Activated CD4-positive, alpha-beta T cell treated with anti-CD3 and anti-CD28 coated beads, Interleukin-2, amount 10 ng/mL, durations not matched to agents 24 days and 14 days (primary cell): ENCODE data around the gene LMF2. TPM values are rescaled to one million over a fixed set of nuclear protein-coding genes. Genes with fewer than 3 reads are reported as not detected.

Experiments used
- DNase-seq: peaks from one replicate; pipeline ENCODE4 v3.0.0; 2022
- H3K27ac Mint-ChIP-seq: one replicate; pipeline ENCODE4 v1.8.0; 2022; ENCODE audit warnings: mild to moderate bottlenecking, mixed read lengths
- H3K27me3 Mint-ChIP-seq: one replicate; pipeline ENCODE4 v1.8.0; 2022; ENCODE audit warnings: mixed read lengths
- H3K36me3 Mint-ChIP-seq: one replicate; pipeline ENCODE4 v1.8.0; 2022; ENCODE audit warnings: low read depth, mild to moderate bottlenecking, mixed read lengths
- H3K4me1 Mint-ChIP-seq: one replicate; pipeline ENCODE4 v1.8.0; 2021; ENCODE audit warnings: mixed read lengths
- H3K4me3 Mint-ChIP-seq: one replicate; pipeline ENCODE4 v1.8.0; 2022; ENCODE audit warnings: mild to moderate bottlenecking, moderate library complexity, mixed read lengths
- H3K9me3 Mint-ChIP-seq: one replicate; pipeline ENCODE4 v1.8.0; 2021; ENCODE audit warnings: mixed read lengths
- intact Hi-C: fragments of 100-400 bp; cut with micrococcal nuclease; formaldehyde crosslinking; loops from one replicate; pipeline ENCODE4 v1.15.1; 2023
- total RNA-seq: library from RNA; stranded (reverse); gene quantifications from 2 replicates; pipeline ENCODE4 v1.2.3, GENCODE V29; 2022

The LMF2 gene
- total RNA-seq, 1 donor from 2014 or later = 78.4 TPM

DNA sequence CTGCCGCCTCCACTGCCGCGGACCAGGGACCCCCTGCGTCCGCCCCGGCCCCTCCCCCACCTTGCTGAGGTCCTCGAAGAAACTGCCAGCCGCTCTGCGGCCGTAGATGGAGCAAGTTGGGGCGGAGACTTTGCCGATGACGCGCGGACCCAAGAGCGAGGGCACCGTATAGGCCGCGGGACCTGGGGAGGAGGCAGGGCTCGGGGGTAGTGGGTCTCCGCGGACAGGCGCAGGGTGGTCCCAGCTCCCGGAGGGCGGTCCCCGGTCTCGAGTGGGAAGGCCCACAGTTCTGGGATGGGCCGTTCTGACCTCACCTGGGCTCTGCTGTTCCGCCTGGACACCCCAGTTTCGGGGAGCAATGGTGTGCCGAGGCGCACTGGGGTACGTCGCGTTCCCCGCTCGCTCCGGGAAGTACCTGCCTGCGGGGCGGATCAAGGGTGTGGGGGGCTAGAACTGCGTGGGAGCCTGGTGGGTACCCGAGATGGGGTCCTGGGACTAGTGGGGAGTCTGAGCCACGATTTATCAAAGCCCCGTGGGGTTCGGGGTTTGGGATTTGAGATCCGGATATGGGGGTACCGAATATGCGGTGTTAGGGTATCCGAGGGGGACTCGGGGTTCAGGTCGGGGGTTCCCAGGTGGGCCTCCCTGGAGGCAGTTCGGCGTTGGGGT is 23.5 kb upstream of the LMF2 start:
- DNase-seq = peak; percentile 96
- Mint-ChIP-seq H3K9me3 (no peaks in the 10 kb centered on the region), H3K36me3 (peaks cover 19% of the 10 kb centered on the region), H3K27me3 (no peaks in the 10 kb centered on the region), H3K4me1 (peaks cover 47% of the 10 kb centered on the region), H3K27ac (peak overlapping the region; percentile 100), H3K4me3 (peak overlapping the region; percentile 96)
- intact Hi-C loops = loop anchor here (1.0 to 2.0 kb wide), 6 partner anchors 8 to 90 kb away; partner anchors contain the start of genes CHKB, KLHDC7B, NCAPH2 and SYCE3

DNA sequence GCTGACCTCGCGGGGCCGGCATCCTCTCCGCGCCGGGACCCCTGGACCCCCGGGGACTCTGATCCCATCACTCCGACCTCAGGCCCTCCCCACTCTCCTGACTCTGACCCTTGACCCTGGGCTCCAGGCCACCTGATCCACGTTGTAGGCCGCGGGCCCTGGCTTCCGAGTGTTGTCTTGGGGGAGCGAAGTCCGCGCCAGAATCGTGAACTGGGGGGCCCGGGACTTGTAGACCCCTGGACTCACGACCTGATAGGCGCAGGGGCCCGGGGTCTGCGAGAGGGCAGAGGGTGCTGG is 23.0 kb upstream of the LMF2 start:
- Mint-ChIP-seq H3K27ac (peak overlapping the region; percentile 100), H3K4me1 (peaks cover 47% of the 10 kb centered on the region), H3K9me3 (no peaks in the 10 kb centered on the region), H3K4me3 (peak overlapping the region; percentile 96), H3K36me3 (peaks cover 19% of the 10 kb centered on the region), H3K27me3 (no peaks in the 10 kb centered on the region)
- DNase-seq = no peak
- intact Hi-C loops = loop anchor here (2.0 kb wide), 3 partner anchors 14 to 52 kb away; partner anchors contain the start of genes CHKB, KLHDC7B and SYCE3

DNA sequence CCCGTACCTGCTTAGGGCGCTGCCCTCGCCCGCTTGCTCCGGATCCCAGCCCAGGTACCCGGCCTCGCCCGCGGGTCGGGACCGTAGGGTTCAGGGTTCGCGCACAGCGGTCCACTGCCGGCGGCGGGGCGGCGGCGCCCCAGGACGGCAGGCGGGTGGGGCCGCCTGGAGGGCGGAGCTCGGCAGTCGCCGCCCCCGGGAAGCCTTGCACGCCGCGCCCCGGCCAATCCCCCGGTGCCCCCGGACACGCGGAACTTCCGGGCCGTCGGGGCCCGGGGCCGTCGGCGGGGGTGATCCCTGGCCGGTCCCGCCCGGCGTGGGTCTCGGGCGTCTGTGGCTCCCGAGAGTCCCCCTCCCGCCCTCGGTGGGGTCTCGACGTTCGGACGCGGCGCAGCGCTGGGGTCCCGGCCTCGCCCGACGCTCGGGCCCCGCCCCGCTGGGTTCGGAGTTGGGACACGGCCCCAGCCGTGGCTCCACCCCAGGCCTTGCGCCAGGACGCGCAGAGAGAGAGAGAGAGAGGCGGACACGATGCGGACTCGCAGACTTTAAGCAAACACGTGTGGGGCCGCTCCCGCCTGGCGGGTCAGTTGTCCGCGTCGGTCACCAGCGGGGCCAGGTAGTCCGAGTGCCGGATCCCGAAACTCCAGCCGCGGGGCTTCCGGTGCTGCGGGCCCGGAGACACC is 22.5 kb upstream of the LMF2 start, which contains the start of gene TYMP:
Gene TYMP, minus strand, starts transcription at position 116 of the 683 bp plus-strand sequence. CDS start 303 bp downstream, outside the sequence.
- H3K27ac Mint-ChIP-seq = peak within 1 kb of the TSS; percentile 100
- DNase-seq = peak; percentile 96
- H3K9me3 Mint-ChIP-seq = no peaks in the 10 kb centered on the region
- no peaks in the 10 kb centered on the region for H3K27me3 Mint-ChIP-seq
- H3K36me3 Mint-ChIP-seq = peaks cover 19% of the 10 kb centered on the region
- H3K4me3 Mint-ChIP-seq = peak within 1 kb of the TSS; percentile 96
- H3K4me1 Mint-ChIP-seq = peaks cover 45% of the 10 kb centered on the region
- intact Hi-C loops = loop anchor here (2.0 to 5.0 kb wide), 5 partner anchors 15 to 568 kb away; partner anchors contain the start of genes CHKB, KLHDC7B, PIM3 and SYCE3

DNA sequence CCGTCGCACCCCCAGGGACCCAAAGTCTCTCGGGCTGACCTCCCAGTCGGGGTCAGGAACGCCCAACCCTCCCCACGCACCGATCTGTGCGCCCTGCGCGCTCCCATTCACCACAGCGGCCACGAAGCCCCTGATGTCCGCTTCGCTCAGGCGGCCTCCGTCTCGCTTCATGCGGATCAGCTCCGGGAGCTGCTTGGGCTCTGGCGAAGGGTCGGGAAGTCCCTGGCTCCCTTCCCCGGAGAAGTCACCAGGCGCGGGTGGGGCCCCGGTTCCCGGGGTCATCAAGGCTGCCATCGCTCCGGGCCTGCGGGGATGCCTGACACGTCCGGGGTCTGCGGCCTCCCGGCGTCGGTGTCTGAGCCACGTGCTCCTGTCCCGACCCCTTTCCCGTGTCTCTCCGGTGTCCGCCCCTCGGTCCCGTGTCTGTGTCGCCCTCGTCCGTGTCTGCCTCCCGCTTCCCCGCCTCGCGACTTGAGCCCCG is 22.0 kb upstream of the LMF2 start:
- no peaks in the 10 kb centered on the region for H3K9me3 Mint-ChIP-seq
- intact Hi-C loops = loop anchor here (5.0 kb wide), 2 partner anchors 57 to 567 kb away; partner anchors contain the start of gene PIM3
- peaks cover 47% of the 10 kb centered on the region for H3K4me1 Mint-ChIP-seq
- DNase-seq = no peak
- H3K27ac Mint-ChIP-seq = peak overlapping the region; percentile 60
- H3K4me3 Mint-ChIP-seq = peak overlapping the region; percentile 90
- H3K36me3 Mint-ChIP-seq = peaks cover 25% of the 10 kb centered on the region
- H3K27me3 Mint-ChIP-seq = no peaks in the 10 kb centered on the region

DNA sequence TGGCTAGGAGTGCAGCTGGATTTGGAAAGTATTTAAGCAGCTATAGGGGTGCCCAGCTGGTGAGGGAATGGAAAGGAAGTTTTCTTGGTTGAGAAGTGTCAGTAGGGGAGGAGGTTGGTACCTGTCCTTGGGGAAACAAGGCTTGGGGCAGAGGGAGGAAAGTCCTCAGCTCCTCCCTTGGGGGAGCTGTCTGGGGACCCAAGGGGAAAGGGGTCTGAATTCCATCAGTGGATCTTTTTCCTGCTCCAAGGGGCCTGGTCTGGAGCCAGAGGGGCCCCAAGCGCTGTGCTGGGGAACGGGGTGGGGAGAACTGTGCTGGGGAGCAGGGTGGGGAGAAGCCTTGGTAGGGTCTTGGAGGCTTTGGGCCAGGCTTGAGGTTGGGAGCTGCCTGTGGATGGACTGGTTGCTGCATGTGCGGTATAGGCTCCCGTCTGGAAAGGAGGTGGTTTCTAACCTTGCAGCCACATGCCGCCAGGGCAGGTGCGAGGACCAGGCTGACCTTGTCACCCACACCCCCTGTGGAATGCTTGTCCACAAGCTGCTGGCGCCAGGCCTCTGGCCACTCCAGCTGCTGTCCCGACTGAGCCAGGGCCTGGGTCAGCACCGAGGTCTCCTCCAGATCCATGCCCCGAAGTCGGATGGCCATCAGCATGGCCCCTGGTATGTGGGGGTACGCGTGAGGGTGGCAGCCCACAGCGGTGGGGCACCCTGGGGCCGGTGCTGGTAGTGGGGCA is 21.3 kb upstream of the LMF2 start:
- Mint-ChIP-seq H3K9me3 (no peaks in the 10 kb centered on the region), H3K27me3 (no peaks in the 10 kb centered on the region), H3K36me3 (peaks cover 27% of the 10 kb centered on the region), H3K4me1 (peaks cover 43% of the 10 kb centered on the region), H3K27ac (peak overlapping the region; percentile 87), H3K4me3 (peak overlapping the region; percentile 90)
- intact Hi-C loops = loop anchor here (5.0 kb wide), 2 partner anchors 57 to 567 kb away; partner anchors contain the start of gene PIM3
- peak; percentile 70 for DNase-seq

DNA sequence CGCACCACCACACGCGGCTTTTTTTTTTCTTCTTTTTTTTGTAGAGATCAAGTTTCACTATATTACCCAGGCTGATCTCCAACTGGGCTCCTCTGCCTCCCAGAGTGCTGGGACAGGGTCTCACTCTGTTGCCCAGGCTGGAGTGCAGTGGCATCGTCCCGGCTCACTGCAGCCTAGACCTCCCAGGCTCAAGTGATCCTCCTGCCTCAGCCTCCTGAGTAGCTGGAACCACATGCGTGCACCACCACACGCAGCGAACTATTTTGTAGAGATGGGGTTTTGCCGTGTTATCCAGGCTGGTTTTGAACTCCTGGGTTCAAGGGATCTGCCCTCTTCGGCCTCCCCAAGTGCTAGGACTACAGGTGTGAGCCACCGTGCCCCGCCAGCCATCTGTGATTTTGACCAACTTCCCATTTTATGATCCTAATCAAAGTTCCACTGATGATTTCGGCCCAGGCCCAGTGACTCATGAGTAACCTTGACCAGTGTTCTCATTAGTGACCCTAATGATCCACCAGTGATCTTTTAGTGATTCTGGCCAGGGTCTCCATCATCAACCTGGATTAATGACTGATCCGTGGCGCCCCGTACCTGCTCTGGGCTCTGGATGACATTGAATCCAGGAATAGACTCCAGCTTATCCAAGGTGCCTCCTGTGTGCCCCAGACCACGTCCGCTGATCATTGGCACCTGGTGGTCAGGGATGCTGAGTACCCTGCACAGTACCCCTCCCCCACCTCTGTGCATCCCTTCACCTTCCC is 20.6 kb upstream of the LMF2 start:
- Mint-ChIP-seq H3K36me3 (peaks cover 32% of the 10 kb centered on the region), H3K27me3 (no peaks in the 10 kb centered on the region), H3K9me3 (no peaks in the 10 kb centered on the region), H3K4me1 (peaks cover 39% of the 10 kb centered on the region), H3K27ac (peak overlapping the region; percentile 87), H3K4me3 (peak overlapping the region; percentile 90)
- intact Hi-C loops = loop anchor here (2.0 to 5.0 kb wide), 3 partner anchors 56 to 566 kb away; partner anchors contain the start of genes HDAC10 and PIM3
- DNase-seq = peak; percentile 68

DNA sequence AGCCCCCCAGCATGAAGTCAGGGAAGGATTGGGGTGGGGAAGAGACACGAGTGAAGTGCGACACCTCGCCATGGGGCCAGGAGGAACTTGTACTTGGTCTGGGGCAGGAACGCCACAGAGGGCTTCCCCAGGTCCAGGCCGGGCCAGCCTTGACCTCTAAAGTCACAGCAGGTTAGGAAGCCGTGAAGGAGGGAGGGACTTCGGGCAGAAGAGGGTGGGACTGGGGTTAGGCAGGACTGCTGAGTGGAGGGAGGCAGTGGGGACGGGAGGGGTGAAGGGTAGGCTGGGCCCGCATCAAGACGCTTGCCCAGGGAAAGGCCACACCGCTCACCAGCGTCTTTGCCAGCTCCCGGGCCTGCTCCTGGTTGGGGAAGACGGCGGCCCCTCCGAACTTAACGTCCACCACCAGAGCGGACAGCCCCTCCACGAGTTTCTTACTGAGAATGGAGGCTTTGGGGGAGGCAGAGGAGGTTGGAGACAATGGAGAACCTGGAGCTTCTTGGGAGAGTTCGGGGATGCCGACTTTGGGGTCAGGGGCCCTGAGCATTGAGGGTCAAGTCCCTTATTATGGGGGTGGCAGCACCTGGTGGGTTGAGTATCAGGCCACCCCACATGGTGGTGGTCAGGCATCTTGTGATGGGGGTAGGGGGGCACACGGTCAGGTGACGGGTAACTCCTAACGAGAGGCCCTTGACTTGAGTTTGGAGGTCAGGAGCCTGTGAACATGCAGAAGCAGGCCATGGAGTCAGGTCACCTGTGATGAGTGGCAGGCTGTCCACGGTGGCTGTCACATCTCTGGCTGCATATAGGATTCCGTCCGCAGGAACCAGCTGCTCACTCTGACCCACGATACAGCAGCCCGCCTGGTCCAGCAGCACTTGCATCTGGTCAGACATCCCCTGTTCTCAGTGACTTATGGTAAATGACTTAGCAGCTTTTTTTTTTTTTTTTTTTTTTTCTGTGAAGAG is 19.6 kb upstream of the LMF2 start:
- peak; percentile 82 for DNase-seq
- Mint-ChIP-seq H3K9me3 (no peaks in the 10 kb centered on the region), H3K27me3 (no peaks in the 10 kb centered on the region), H3K4me1 (peaks cover 32% of the 10 kb centered on the region), H3K36me3 (peaks cover 35% of the 10 kb centered on the region), H3K4me3 (peak overlapping the region; percentile 90), H3K27ac (peak overlapping the region; percentile 87)
- intact Hi-C loops = loop anchor here (1.0 to 5.0 kb wide), 4 partner anchors 36 to 565 kb away; partner anchors contain the start of genes HDAC10 and PIM3

DNA sequence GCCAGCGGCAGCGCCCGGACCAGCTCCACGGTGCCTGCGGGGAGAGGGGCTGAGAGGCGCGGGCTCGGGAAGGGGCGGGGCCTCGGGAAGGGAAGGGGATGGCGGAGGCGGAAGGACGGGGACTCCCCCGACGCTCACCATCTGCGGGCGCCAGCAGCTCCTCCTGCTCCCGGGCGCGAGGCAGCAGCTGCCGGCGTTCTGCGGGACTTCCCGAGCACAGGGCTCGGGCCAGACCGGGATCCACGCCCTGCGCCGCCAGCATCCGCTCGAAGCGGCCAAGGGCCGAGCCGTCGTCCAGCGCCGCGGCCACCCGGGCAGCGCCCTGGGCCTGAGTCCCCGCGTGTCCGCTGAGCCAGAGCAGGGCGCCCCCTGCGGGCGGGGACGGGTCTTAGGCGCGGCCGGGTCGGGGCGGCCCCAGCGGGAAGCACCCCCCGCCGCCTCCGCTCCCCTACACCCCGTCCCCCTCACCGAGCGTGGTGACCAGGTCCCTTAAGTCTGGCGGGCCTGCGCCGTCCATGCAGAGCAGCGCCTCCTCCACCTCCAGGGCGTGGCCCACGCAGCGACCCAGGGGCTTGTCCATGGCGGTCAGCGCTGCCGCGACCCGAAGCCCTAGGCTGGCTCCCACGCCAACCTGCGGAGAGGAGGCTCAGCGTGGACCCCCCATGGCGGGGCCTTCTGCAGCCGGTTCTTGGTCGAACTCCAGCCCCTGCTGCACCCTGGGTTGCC is 18.8 kb upstream of the LMF2 start:
- peak overlapping the region; percentile 87 for H3K27ac Mint-ChIP-seq
- peak overlapping the region; percentile 90 for H3K4me3 Mint-ChIP-seq
- H3K27me3 Mint-ChIP-seq = no peaks in the 10 kb centered on the region
- no peaks in the 10 kb centered on the region for H3K9me3 Mint-ChIP-seq
- intact Hi-C loops = loop anchor here (1.0 to 5.0 kb wide), 4 partner anchors 37 to 564 kb away; partner anchors contain the start of genes HDAC10 and PIM3
- DNase-seq = peak; percentile 96
- H3K4me1 Mint-ChIP-seq = peaks cover 32% of the 10 kb centered on the region
- peaks cover 35% of the 10 kb centered on the region for H3K36me3 Mint-ChIP-seq

DNA sequence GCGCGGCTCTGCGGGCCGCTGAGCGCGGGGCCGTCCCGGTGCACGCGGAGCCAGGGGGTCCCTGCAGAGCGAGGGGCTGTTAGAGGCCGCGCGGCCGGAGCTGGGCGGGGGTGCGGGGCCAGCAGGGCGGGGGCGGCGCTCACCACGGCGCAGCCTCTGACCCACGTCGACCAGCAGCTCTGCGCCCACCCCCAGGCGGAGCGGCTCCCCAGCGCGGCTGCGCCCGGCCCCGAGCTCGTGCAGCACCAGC is 18.3 kb upstream of the LMF2 start:
- intact Hi-C loops = loop anchor here (1.0 to 5.0 kb wide), 7 partner anchors 17 to 563 kb away; partner anchors contain the start of genes HDAC10, NCAPH2 and PIM3
- no peaks in the 10 kb centered on the region for H3K27me3 Mint-ChIP-seq
- DNase-seq = no peak
- peaks cover 32% of the 10 kb centered on the region for H3K4me1 Mint-ChIP-seq
- peaks cover 37% of the 10 kb centered on the region for H3K36me3 Mint-ChIP-seq
- peak overlapping the region; percentile 90 for H3K4me3 Mint-ChIP-seq
- no peaks in the 10 kb centered on the region for H3K9me3 Mint-ChIP-seq
- peak overlapping the region; percentile 78 for H3K27ac Mint-ChIP-seq

DNA sequence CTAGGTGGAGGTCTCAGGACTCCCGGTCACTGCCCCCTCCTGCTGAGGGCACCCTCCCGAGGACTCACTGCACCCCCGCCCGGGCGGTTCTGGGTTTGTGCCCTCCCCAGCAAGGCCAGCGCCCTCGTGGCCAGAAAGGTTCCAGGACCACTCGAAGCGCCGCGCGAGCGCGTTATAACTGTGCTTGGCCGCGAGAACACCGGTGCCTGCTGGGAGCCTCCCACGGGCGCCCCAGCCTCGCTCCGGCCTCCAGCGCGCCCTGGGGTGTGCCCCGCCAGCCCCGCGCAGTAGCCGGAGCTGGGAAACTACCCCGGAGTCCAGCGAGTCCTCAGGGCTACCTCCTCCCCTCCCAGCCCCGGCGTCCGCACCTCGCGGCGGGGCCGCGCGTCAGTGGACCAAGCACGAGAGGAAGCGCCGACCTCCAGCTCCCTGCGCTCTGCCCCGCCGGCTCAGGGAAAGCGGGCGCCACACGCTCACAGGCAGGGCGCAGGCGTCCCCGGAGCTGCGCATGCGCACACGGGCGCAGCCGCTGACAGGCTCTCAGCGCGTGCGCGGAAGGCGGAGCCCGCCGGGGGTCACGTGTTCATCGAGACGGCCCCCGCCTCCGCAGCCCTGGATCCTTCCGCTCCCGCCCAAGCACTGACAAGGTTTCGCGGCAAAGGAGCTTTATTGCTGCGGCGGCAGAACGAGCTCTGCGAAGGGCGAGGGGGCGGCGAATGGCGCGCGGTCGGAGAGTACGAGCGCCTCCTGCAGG is 17.8 kb upstream of the LMF2 start, which contains the start of gene SCO2:
Gene SCO2, minus strand, starts transcription at position 495 of the 754 bp plus-strand sequence. CDS start 1,187 bp downstream, outside the sequence.
- intact Hi-C loops = loop anchor here (1.0 to 5.0 kb wide), 5 partner anchors 17 to 563 kb away; partner anchors contain the start of genes NCAPH2 and PIM3
- H3K4me1 Mint-ChIP-seq = peaks cover 32% of the 10 kb centered on the region
- H3K9me3 Mint-ChIP-seq = no peaks in the 10 kb centered on the region
- H3K27me3 Mint-ChIP-seq = no peaks in the 10 kb centered on the region
- H3K4me3 Mint-ChIP-seq = peak within 1 kb of the TSS; percentile 90
- peak; percentile 99 for DNase-seq
- peak within 1 kb of the TSS; percentile 88 for H3K27ac Mint-ChIP-seq
- peaks cover 36% of the 10 kb centered on the region for H3K36me3 Mint-ChIP-seq

DNA sequence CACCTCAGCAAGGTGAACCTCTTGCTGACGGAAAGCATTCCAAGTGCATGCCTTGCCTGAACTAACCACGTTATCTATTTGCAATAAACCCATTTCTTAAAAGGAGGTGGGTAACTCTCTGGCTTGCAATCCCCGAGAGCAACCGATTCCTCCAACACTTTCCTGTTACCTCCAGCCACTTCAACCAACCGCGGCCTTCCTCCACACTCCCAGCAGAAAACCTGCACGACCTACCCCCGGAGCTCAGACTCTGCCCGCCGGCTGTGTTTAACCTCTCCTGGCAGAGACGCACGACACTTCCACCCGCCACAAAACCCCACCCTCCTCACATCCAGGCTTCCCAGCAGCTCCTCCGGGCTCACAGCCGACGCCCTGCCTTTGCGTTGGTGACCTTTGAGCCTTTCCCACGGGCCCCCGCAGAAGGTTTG is 17.2 kb upstream of the LMF2 start:
- Mint-ChIP-seq H3K27ac (peak overlapping the region; percentile 88), H3K9me3 (no peaks in the 10 kb centered on the region), H3K4me3 (peak overlapping the region; percentile 90), H3K36me3 (peaks cover 41% of the 10 kb centered on the region), H3K27me3 (no peaks in the 10 kb centered on the region), H3K4me1 (peaks cover 32% of the 10 kb centered on the region)
- no peak for DNase-seq
- intact Hi-C loops = loop anchor here (1.0 to 5.0 kb wide), 5 partner anchors 16 to 562 kb away; partner anchors contain the start of genes NCAPH2 and PIM3
